GM18499 (cell line): ENCODE data around the gene RCAN2.

Experiments
- ATAC-seq: cut with Tn5 transposase; IDR thresholded peaks from one replicate; pipeline ENCODE4 v1.9.1; 2021; ENCODE audit warnings: moderate number of reproducible peaks; ENCODE audit not compliant: insufficient read depth, unreplicated experiment

RCAN2 gene

DNA sequence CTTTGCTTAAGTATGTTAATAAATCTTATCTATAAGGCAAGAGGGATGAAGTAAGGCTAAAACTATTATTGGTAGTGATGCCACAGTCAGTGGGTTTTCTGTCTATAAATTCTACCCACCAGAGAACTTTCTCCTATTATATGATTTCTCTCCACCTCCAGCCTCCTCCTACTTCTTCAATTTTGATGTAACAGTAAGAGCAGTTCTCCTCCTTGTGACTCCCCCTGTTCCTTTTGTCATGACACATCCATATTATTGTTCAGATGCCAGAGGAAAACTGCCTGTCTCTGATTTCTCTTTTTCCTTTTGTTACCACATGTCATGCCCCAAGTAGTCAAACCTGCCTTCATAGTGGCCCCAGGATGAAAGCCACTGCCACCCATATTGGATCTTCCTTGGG, 9.1 kb upstream of the RCAN2 start:
- no peak for ATAC-seq

GRCh38 chr6:46491628-46492547, 639 bp upstream of the RCAN2 start:
- ATAC-seq: no peak

- no peak for ATAC-seq
Observed at GRCh38 chr6:46490425-46491200, 636 bp downstream of the RCAN2 start.

- no peak for ATAC-seq
Observed at GRCh38 chr6:46486181-46486580, 5.1 kb downstream of the RCAN2 start.

DNA sequence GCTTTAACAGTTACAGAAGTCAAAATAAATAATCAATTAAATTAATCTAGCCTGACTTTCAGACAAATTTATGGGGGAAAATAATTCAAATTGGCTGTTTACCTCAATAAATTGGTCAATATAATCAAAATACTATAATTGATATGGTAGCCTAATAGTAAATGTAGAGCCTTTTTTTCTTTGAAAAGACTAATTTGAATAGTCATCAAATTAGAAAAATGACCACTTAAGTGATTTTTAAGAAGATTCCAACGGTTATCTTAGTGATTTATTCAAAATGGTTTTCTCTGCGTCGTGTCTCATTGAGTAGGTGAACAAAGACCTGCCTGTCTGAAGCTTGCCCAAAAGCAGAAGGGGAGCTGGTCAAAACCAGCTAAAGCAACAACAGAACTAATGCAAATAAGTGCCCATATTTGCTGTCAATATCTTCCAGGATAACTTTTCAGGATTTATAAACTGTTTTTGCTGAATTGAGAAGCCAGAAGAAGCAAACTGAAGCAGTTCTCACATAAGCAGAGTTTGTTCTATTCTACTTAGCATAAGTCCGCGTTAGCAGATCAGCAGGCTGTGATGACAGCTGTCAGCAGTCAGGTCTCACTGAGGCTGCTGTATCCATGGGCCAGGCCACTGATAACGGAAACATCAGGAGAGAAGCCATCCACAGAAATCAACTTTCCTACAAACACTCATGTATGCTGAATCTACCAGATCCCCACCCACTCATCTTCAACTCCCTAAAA, 7.0 kb downstream of the RCAN2 start:
- ATAC-seq: no peak

GRCh38 chr6:46476301-46476700, 14.9 kb downstream of the RCAN2 start:
- no peak for ATAC-seq

GRCh38 chr6:46473881-46474280, 17.4 kb downstream of the RCAN2 start:
- no peak for ATAC-seq

- ATAC-seq: no peak
Observed at GRCh38 chr6:46472243-46472642, 19.0 kb downstream of the RCAN2 start.

DNA sequence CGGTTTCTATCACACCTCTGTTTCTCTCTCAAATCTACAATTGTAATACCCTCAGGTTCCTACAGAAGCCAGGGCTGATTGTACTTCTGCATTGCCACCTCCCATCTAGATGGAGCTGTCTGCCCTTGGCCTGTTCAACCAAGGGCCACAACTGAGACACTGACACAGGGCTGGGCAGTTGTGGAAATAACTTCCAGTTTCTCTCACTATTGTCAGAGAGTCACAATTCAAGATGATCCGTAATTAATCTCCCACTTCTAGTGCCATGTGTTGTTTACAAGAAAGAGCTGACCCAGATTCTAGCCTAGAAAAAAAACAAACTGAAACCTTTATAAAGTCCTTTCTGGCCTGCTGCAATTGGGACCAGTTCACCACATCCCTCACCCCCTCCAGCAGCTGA, 22.2 kb downstream of the RCAN2 start:
- ATAC-seq: no peak

DNA sequence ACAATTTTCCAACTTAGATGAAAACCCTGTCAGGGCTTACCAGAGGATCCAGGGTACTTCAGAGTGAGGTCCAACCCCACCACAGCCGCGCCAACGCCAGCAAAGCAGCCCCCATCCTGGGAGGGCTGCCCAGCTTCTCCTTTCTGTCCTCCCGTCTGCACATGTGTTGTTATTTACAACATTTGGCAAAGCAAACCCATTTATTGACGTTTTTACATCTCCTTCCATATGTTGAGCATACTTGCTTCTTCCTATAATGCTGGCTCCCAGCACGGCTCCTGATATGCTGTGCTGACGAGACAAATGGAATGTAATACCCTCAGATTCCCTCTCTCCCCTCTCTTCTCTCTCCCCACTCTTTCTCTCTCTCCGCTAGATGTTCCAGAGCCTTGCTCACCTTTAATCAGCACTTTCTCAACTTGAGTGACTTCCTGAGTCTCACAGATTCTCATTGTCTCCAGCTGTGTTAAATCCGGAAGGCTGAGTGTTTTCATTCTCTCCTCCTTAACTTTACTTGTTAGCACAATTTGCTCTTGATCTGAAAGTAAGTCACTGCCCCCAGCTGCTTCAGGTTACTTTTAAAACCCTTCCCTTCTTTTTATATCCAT, 22.7 kb downstream of the RCAN2 start:
- ATAC-seq: no peak

DNA sequence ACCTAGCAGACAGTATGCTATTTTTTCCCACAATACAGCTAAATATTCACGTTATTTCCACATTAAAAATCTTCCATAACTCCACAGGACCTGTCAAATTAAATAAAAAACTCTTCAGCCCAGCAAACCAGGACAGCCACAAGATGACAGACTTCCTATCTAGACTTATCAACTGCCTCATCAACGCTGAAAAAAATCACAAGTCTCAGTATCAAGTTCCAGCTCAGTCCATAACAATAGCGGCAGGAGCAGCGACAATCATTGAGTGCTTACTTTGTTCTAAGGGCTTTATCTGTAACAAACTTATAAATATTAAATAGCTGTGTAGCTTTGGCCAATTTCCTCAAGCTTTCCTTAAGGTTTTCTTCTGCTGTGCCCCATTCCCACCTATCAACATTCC, 24.7 kb downstream of the RCAN2 start:
- ATAC-seq: no peak

DNA sequence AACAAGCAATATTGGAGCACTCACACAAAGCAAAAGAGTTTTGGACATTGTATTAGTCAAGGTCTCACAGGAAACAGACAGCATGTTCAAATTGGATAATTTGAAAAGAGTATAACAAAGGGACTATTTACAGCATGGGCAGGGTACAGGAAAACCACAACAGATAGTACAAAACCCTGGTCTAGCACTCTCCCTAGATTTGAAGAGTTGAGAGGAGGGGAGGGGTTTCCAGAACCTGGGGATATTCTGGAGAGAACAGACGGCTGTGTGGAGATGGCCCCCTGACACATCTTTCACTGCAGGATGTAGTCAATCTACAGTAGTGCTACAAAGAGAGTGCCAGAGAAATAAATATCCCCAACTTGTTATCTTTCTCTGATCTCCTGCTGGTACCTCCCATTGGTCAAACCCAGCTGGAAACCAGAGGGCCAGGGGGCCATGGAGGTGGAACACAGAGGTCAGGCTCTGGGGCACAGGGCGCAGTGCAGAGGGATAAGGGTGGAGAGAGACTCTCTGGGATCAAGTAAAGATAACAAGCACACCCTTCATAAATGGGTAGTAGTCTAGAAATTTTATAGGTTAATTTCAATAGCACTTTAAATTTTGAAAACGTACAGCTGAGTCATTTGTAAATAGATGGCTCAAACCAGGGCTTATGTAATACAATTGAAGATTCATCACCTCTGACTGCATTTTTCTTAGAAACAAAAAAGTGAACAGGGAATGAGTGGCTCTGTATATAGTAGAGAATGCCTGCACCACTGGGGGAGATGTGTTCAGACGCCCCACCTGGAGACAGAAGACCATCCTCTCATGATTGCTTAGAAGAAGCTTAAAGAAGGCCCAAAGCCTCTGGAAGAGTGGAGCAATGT, 25.7 kb downstream of the RCAN2 start:
- ATAC-seq: no peak

- no peak for ATAC-seq
Observed at GRCh38 chr6:46456297-46456696, 35.0 kb downstream of the RCAN2 start.

DNA sequence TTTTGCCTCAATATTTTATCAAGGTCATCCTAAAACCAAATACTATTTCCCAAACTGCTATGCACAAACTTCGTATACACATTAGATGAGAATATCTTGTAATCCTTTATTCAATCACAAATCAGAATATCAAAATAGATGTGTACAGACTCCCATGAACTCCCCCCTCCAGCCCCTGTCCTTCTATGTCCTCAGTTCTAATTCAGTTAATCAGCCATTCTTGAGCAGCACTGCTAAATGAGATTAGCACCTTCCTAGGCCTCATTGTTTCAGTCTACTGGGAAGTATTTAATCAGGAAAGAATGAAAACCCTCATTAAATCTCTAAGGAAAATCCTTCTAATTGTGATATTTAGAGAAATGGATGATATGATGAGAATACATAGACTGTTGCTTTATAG, 36.6 kb downstream of the RCAN2 start:
- ATAC-seq: no peak

GRCh38 chr6:46453741-46454316, 37.4 kb downstream of the RCAN2 start:
- no peak for ATAC-seq

- no peak for ATAC-seq
Observed at GRCh38 chr6:46453216-46453615, 38.0 kb downstream of the RCAN2 start.

DNA sequence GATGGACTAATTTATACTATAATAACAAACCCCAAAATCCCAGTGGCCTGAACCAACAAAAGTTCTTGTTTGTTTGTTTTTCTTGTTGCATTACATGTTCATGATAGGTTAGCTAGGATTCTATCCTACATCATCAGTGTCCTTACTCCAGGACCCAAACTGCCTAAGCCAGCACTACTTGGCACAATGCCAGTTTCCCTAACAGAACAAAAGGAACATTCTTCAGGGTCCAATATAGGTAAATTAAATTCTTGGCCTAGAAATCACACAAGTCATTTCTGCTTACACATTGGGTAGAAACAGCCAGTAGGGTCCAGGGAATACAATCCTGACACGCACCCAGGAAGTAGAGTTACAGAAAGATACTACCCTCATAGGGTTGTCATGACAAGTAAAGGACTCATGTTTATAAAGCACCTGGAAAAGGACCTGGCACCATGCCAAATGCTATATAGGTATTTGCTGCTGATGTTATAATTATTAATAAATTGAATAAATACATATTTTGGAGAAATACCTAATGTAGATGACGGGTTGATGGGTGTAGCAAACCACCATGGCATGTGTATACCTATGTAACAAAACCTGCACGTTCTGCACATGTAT, 38.8 kb downstream of the RCAN2 start:
- no peak for ATAC-seq

- ATAC-seq: no peak
Observed at GRCh38 chr6:46451343-46451742, 39.9 kb downstream of the RCAN2 start.
